ENCODE measurements around the gene PWP2.

DNA sequence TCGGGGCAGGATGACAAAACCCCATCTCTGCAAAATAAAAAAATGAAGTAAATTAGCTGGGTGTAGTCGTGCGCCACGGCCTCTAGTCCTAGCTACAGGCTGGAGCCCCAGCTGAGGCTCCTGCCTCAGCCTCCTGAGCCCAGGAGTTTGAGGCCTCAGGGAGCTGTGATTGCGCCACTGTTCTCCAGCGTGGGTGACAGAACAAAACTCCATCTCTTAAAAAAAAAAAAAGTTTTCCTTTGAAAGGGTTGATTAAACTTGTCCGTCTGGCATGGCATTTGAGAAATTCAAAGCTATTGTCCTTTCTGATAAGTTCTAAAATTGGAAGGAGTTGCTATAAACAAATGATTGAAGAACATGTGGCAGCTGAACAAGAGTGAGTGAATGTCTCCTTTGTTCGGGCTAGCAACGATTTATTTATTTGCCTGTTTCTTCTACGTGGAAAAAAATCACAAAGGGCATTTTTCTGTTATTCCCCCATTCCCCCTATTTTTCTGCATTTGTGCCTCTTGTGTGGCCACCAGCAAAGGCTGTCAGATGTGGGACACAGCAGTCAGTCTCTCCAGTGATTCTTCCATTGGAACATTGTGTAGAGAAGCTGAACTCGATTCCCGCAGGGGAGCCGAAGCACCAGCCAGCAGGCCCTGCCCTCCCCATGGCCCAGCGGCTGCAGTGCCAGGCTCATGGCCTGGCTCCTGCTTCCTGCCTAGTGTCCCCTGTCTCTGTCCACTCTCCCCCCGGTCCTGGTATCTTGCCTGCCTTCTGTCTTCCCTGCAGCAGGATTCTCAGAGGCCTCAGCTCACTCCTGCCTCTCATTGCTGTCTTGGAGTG is 21.5 kb upstream of the PWP2 start:
- TF ChIP-seq POLR2A (IDR thresholded peaks at IDR 0.05; ENCODE audit: low read depth, low read length) = no peak
- TF ChIP-seq, protein P1, sequence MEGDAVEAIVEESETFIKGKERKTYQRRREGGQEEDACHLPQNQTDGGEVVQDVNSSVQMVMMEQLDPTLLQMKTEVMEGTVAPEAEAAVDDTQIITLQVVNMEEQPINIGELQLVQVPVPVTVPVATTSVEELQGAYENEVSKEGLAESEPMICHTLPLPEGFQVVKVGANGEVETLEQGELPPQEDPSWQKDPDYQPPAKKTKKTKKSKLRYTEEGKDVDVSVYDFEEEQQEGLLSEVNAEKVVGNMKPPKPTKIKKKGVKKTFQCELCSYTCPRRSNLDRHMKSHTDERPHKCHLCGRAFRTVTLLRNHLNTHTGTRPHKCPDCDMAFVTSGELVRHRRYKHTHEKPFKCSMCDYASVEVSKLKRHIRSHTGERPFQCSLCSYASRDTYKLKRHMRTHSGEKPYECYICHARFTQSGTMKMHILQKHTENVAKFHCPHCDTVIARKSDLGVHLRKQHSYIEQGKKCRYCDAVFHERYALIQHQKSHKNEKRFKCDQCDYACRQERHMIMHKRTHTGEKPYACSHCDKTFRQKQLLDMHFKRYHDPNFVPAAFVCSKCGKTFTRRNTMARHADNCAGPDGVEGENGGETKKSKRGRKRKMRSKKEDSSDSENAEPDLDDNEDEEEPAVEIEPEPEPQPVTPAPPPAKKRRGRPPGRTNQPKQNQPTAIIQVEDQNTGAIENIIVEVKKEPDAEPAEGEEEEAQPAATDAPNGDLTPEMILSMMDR (IDR thresholded peaks at IDR 0.05; ENCODE audit: extremely low read depth in 1 of 2, insufficient read depth in 1 of 2, low read depth in 1 of 2, low read length in 2 of 2) = no peak
- TF ChIP-seq, protein P2, sequence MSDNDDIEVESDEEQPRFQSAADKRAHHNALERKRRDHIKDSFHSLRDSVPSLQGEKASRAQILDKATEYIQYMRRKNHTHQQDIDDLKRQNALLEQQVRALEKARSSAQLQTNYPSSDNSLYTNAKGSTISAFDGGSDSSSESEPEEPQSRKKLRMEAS (IDR thresholded peaks at IDR 0.05; ENCODE audit: insufficient read depth, insufficient read length) = no peak
- TF ChIP-seq POLR2AphosphoS5 (IDR thresholded peaks at IDR 0.05; ENCODE audit: insufficient read depth, low read depth, low read length) = no peak
- TF ChIP-seq MYC (IDR thresholded peaks at IDR 0.05; ENCODE audit: low read depth, low read length) = no peak
- no peak for TF ChIP-seq EZH2 (IDR thresholded peaks at IDR 0.05; ENCODE audit: borderline replicate concordance, low read depth, low read length, severe bottlenecking)

Measured in endothelial cell of umbilical vein (primary cell).